Dermis microvascular lymphatic vessel endothelial cell (primary cell): ENCODE data around the gene PAGE2B. TPM values are rescaled to one million over a fixed set of nuclear protein-coding genes. Genes with fewer than 3 reads are reported as not detected.
"Not testable (repeated sequence)": the region's sequence is repeated elsewhere in the genome, so short reads cannot be mapped to it uniquely, and the experiment has no call there.

Source experiments
- DNase-seq, 2 donors: peaks; one replicate each; pipeline versions ENCODE4 v3.0.0 to v3.0.0-alpha.2; 2010; ENCODE audit warnings: low read depth in 2 of 2
- total RNA-seq: library from RNA; depleted of rRNA; stranded (reverse); fragments of >200 nt; gene quantifications from 2 replicates; pipeline ENCODE4 v1.2.1, GENCODE V29; 2014

Gene PAGE2B
- total RNA-seq, 1 donor from 2014 or later, result not detected

- DNase-seq, result no peak
These were observed 33.1 kb downstream of the PAGE2B start for GRCh38 chrX:55107911-55108310.

- DNase-seq, result no peak
These were observed 34.5 kb downstream of the PAGE2B start for GRCh38 chrX:55109306-55109705.

GRCh38 chrX:55111578-55112254 lies 36.9 kb downstream of the PAGE2B start:
- no peak for DNase-seq

- DNase-seq, result not testable (repeated sequence)
These were observed 41.8 kb downstream of the PAGE2B start for GRCh38 chrX:55116589-55116988.

- DNase-seq, result no peak
These were observed 43.7 kb downstream of the PAGE2B start for GRCh38 chrX:55118574-55118973.

- DNase-seq, result peak; percentile 64 to 88
These were observed 44.4 kb downstream of the PAGE2B start for GRCh38 chrX:55119271-55119670.

- DNase-seq, result peak in 1 of 2 donors; percentile 27
These were observed 44.9 kb downstream of the PAGE2B start for GRCh38 chrX:55119712-55120111.

DNA sequence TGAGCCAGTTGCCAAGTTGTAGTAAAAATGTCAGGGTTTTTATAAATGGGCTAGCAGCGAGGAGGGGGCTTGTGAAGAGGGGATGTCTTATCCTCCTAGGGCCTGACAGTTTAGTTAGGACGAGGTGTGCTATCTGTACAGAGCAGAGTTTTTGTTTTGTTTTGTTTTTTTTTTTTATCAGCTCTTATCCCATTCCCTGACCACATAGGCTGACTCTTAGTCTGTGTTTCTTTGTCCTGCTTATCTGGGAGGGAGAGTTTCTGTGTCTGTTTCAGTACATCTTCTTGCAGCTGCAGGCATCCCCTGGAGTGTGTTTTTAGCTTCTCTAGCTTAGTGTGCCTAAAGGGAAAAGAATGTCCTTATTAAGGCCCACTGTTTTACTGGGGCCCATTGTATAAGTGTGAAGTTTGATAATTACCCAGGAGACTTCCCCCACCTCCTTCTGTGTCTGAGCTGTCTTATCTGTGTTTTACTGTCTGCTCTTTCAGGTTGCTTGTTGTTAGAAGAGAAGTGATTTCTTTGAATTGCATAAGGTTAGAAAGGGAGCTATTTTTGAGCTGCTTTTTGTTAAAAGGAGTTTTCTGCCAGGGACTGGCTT lies 46.0 kb downstream of the PAGE2B start:
- DNase-seq, result no peak

DNA sequence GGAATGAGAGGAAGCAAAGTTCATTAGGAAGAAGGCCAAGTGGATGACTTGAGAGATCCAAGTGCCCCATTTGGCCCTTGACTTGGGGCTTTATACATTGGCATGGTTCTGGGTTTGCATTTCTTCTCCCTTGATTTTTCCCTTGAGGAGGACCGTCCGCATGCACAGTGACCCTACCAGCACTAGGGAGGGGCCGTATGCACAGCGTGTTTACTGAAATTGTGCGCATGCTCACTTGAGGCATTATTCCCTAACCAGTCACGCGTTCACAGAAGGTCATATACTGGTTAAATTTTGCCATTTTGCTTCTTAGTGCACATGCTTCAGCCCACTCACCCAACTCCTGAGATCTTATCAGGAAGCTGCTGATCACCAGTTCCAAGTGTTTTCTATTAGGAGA lies 49.1 kb downstream of the PAGE2B start:
- no peak for DNase-seq

DNA sequence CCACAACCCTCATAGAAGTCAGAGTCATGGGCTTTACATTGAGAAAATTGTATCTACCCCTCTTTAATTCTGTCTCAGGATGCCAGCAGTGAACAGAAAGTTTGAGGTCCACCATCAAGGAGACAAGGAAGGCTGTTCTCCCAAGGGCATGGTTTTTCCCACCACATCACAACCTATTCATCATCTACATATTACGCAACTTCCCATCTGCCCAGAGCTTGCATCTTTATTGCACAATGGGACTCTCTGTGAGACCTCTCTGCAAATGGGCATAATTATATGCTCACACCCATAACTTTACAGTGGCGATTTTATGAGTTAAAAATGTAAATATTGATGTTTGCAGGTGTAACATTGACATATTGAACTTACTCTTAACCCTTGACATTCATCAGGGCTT lies 52.9 kb downstream of the PAGE2B start:
- no peak for DNase-seq

Other genes starting within 250 kb of the PAGE2B start
- 1.2 and 4.2 TPM in 2 replicates for gene TRO, start 154.2 kb upstream of the PAGE2B start, total RNA-seq
- gene PFKFB1, start 80.8 kb upstream of the PAGE2B start, total RNA-seq, result 0.13 TPM in 2 replicates
- 6.2 and 8.2 TPM in 2 replicates for gene APEX2, start 74.7 kb upstream of the PAGE2B start, total RNA-seq
- not detected in 2 replicates for gene ALAS2, start 44.1 kb upstream of the PAGE2B start, total RNA-seq
- not detected in 2 replicates for gene PAGE2, start 14.0 kb downstream of the PAGE2B start, total RNA-seq
- gene PAGE5, start 145.3 kb downstream of the PAGE2B start, total RNA-seq, result not detected in 2 replicates
- gene PAGE3, start 189.9 kb downstream of the PAGE2B start, total RNA-seq, result not detected in 2 replicates